Measurements from ENCODE around the gene CPSF3. TPM values are rescaled to one million over a fixed set of nuclear protein-coding genes. Genes with fewer than 3 reads are reported as not detected.

The CPSF3 gene
- total RNA-seq, 2 experiments from 2014 or later: 13.2 to 13.8 TPM

- Mint-ChIP-seq H3K36me3 (ENCODE audit: low read depth) (peaks cover 5% of the 10 kb centered on the region), H3K27me3 (no peaks in the 10 kb centered on the region), H3K4me3 (no peak overlapping the region), H3K27ac (no peak overlapping the region), H3K9me3 (no peaks in the 10 kb centered on the region), H3K4me1 (ENCODE audit: low read depth) (peaks cover 4% of the 10 kb centered on the region)
- Histone ChIP-seq H3K4me3 (ENCODE audit: low read length) (no peak overlapping the region), H3K27me3 (ENCODE audit: control insufficient read depth in 1 of 2, insufficient read depth in 2 of 2, low read length in 2 of 2) (no peaks in the 10 kb centered on the region), H3K4me1 (ENCODE audit: insufficient read depth, low read length) (no peaks in the 10 kb centered on the region), H3K36me3 (ENCODE audit: insufficient read depth, low read length) (no peaks in the 10 kb centered on the region), H3K9me3 (ENCODE audit: control insufficient read depth in 1 of 2, insufficient read depth in 1 of 2, low read length in 2 of 2) (no peaks in the 10 kb centered on the region), H3K27ac (ENCODE audit: low read depth in 1 of 2, low read length in 2 of 2) (no peak overlapping the region)
- intact Hi-C loops (cut with DNase I, micrococcal nuclease): no loop called here
- ATAC-seq (ENCODE audit: poor library complexity): no peak
- DNase-seq: no peak
- TF ChIP-seq CTCF (IDR thresholded peaks at IDR 0.05): no peak
- ChIA-PET POLR2A (no interaction called here), CTCF (no interaction called here)
Measured at GRCh38 chr2:9398881-9399780, 24.3 kb upstream of the CPSF3 start.

- no peaks in the 10 kb centered on the region for H3K4me1 ChIP-seq (ENCODE audit: insufficient read depth, low read length)
- H3K36me3 ChIP-seq (ENCODE audit: insufficient read depth, low read length): no peaks in the 10 kb centered on the region
- Mint-ChIP-seq H3K27ac (no peak overlapping the region), H3K4me3 (no peak overlapping the region), H3K4me1 (ENCODE audit: low read depth) (peaks cover 4% of the 10 kb centered on the region), H3K27me3 (no peaks in the 10 kb centered on the region), H3K36me3 (ENCODE audit: low read depth) (peaks cover 5% of the 10 kb centered on the region), H3K9me3 (no peaks in the 10 kb centered on the region)
- CTCF ChIA-PET: no interaction called here
- POLR2A ChIA-PET: no interaction called here
- intact Hi-C loops (cut with DNase I, micrococcal nuclease): no loop called here
- no peak for TF ChIP-seq CTCF (IDR thresholded peaks at IDR 0.05)
- no peak overlapping the region for H3K27ac ChIP-seq (ENCODE audit: low read depth in 1 of 2, low read length in 2 of 2)
- no peaks in the 10 kb centered on the region for H3K27me3 ChIP-seq (ENCODE audit: control insufficient read depth in 1 of 2, insufficient read depth in 2 of 2, low read length in 2 of 2)
- no peak for ATAC-seq (ENCODE audit: poor library complexity)
- H3K9me3 ChIP-seq (ENCODE audit: control insufficient read depth in 1 of 2, insufficient read depth in 1 of 2, low read length in 2 of 2): no peaks in the 10 kb centered on the region
- no peak for DNase-seq
- H3K4me3 ChIP-seq (ENCODE audit: low read length): no peak overlapping the region
Measured at GRCh38 chr2:9400268-9401058, 23.0 kb upstream of the CPSF3 start.

- Mint-ChIP-seq H3K4me1 (ENCODE audit: low read depth) (peaks cover 4% of the 10 kb centered on the region), H3K27me3 (no peaks in the 10 kb centered on the region), H3K4me3 (no peak overlapping the region), H3K36me3 (ENCODE audit: low read depth) (peaks cover 5% of the 10 kb centered on the region), H3K27ac (no peak overlapping the region), H3K9me3 (no peaks in the 10 kb centered on the region)
- Histone ChIP-seq H3K9me3 (ENCODE audit: control insufficient read depth in 1 of 2, insufficient read depth in 1 of 2, low read length in 2 of 2) (no peaks in the 10 kb centered on the region), H3K27ac (ENCODE audit: low read depth in 1 of 2, low read length in 2 of 2) (no peak overlapping the region), H3K27me3 (ENCODE audit: control insufficient read depth in 1 of 2, insufficient read depth in 2 of 2, low read length in 2 of 2) (no peaks in the 10 kb centered on the region), H3K36me3 (ENCODE audit: insufficient read depth, low read length) (no peaks in the 10 kb centered on the region), H3K4me3 (ENCODE audit: low read length) (no peak overlapping the region), H3K4me1 (ENCODE audit: insufficient read depth, low read length) (no peaks in the 10 kb centered on the region)
- intact Hi-C loops (cut with DNase I, micrococcal nuclease): no loop called here
- TF ChIP-seq CTCF (IDR thresholded peaks at IDR 0.05): no peak
- CTCF ChIA-PET: no interaction called here
- POLR2A ChIA-PET: no interaction called here
- no peak for ATAC-seq (ENCODE audit: poor library complexity)
- no peak for DNase-seq
Measured at GRCh38 chr2:9401059-9401547, 22.4 kb upstream of the CPSF3 start.

Measured in CD4-positive, alpha-beta T cell (primary cell).